Body of pancreas (tissue), 4 donors: Measurements from ENCODE around the gene TRH. TPM values are rescaled to one million over a fixed set of nuclear protein-coding genes. Genes with fewer than 3 reads are reported as not detected.

Experiments used
- ATAC-seq: fragments of 150-250 bp; one replicate; pipeline ENCODE4 v1.9.1; 2016
- DNase-seq, 4 donors: peaks; one replicate each; pipeline ENCODE4 v3.0.0-alpha.2; 2019
- H3K27ac ChIP-seq, 4 donors: fragments of 200-600 bp; sonication (generic); 1 replicate in 3 of 4; 2 replicates in 1 of 4; pipeline versions ENCODE4 v1.5.1 to v1.6.1; 2016 to 2019; ENCODE audit warnings: mild to moderate bottlenecking in 1 of 4, mixed read lengths in 1 of 4, moderate library complexity in 1 of 4
- H3K27me3 ChIP-seq, 2 donors: fragments of 200-600 bp; sonication (generic); one replicate each; pipeline ENCODE4 v1.6.0; 2016; ENCODE audit warnings: mild to moderate bottlenecking in 1 of 2
- H3K36me3 ChIP-seq, 2 donors: fragments of 200-600 bp; sonication (generic); replicated peaks in 1 of 2; 2 replicates each; pipeline ENCODE4 v1.5.1; 2016; ENCODE audit warnings: low read depth in 2 of 2; ENCODE audit not compliant: insufficient read depth in 1 of 2
- H3K4me1 ChIP-seq: fragments of 200-600 bp; sonication (generic); one replicate; pipeline ENCODE4 v1.6.0; 2016
- H3K4me3 ChIP-seq, 2 donors: fragments of 200-600 bp; sonication (generic); 1 replicate in 1 of 2; 2 replicates in 1 of 2; pipeline ENCODE4 v1.5.1; 2016 to 2019
- H3K9me3 ChIP-seq, 3 donors: fragments of 200-600 bp; sonication (generic); 1 replicate in 2 of 3; 2 replicates in 1 of 3; pipeline ENCODE4 v1.5.1; 2016
- POLR2A ChIP-seq, 3 donors: fragments of 450-650 bp; IDR thresholded peaks; one replicate each; pipeline ENCODE4 v1.6.1; 2016; ENCODE audit warnings: antibody characterized with exemption in 3 of 3, mild to moderate bottlenecking in 2 of 3
- WGBS, 2 donors: methylation state at CpG; one replicate each; pipeline ENCODE4 v1.1.5; 2017; 5-methylcytosine and 5-hydroxymethylcytosine counted together
- intact Hi-C: fragments of 100-400 bp; cut with DNase I; formaldehyde crosslinking; loops from one replicate; pipeline ENCODE4 v1.15.1; 2023
- total RNA-seq, 2 donors: library from RNA; depleted of rRNA; stranded (reverse); fragments of >200 nt; gene quantifications; one replicate each; pipeline ENCODE4 v1.1.0, GENCODE V29; 2016
- TF ChIP-seq, protein P1 (sequence below), 7 experiments: fragments of 450-650 bp in 4 of 7; fragments of 200-600 bp in 3 of 7; sonication (generic) in 3 of 7; IDR thresholded peaks; one replicate each; pipeline ENCODE4 v1.5.1; 2016 to 2019; ENCODE audit warnings: antibody characterized with exemption in 7 of 7

Gene TRH
- total RNA-seq, 2 donors from 2014 or later = not detected

DNA sequence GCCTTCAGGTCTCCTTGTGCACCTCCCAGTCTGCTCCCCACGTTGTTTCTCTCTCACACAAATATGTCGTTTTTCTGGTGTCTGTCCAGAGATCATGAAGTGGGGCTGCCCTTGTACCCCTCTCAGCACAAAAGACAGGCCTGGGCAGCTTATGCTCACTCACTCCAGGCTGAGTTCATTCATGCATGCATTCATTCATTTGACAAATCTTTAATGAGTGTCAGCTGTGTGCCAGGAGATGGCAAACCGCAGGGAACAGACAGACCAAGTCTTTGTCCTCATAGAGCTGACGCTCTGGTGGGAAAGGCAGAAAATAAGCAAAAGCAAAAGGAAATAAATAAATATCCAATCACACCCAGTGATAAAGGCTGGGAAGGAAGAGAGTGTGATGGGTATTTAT is 7.6 kb upstream of the TRH start:
- ATAC-seq = no peak
- 43 to 46% methylated on average over 4 of the region's 4 CpGs for WGBS, 2 donors
- TF ChIP-seq, protein P1, sequence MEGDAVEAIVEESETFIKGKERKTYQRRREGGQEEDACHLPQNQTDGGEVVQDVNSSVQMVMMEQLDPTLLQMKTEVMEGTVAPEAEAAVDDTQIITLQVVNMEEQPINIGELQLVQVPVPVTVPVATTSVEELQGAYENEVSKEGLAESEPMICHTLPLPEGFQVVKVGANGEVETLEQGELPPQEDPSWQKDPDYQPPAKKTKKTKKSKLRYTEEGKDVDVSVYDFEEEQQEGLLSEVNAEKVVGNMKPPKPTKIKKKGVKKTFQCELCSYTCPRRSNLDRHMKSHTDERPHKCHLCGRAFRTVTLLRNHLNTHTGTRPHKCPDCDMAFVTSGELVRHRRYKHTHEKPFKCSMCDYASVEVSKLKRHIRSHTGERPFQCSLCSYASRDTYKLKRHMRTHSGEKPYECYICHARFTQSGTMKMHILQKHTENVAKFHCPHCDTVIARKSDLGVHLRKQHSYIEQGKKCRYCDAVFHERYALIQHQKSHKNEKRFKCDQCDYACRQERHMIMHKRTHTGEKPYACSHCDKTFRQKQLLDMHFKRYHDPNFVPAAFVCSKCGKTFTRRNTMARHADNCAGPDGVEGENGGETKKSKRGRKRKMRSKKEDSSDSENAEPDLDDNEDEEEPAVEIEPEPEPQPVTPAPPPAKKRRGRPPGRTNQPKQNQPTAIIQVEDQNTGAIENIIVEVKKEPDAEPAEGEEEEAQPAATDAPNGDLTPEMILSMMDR (IDR thresholded peaks at IDR 0.05) = no peak
- no peak for TF ChIP-seq POLR2A (IDR thresholded peaks at IDR 0.05)

DNA sequence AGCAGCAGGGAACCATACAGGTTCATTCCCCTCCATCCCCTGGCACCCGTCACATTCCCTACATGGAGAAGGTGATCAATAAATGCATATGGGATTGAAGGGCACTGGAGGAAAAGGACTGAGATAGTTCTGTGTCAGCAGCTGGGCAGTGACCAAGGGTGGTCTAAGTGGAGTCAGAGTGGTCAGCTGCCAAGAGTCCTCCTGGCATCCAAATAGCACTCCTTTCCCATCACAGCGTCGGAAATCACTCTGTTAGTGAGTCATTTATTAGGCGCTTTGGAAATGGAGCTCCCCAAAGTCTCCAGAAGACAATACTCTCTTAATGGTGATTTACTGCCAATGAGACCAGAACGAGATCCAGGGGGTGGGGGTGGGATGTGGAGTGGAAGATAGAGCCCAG is 6.8 kb upstream of the TRH start:
- Histone ChIP-seq H3K4me1 (no peaks in the 10 kb centered on the region), H3K9me3 (no peaks in the 10 kb centered on the region), H3K27me3 (no peaks in the 10 kb centered on the region), H3K36me3 (no peaks in the 10 kb centered on the region), H3K4me3 (no peak overlapping the region), H3K27ac (no peak overlapping the region)
- TF ChIP-seq POLR2A (IDR thresholded peaks at IDR 0.05) = no peak
- TF ChIP-seq, protein P1 (IDR thresholded peaks at IDR 0.05) = no peak
- no peak for ATAC-seq
- DNase-seq = no peak
- WGBS, 2 donors = 62 to 71% methylated on average over 5 of the region's 5 CpGs
- intact Hi-C loops = no loop called here

More for the DNA sequence above, 7.6 kb upstream of the TRH start:
- no peak overlapping the region for H3K4me3 ChIP-seq
- no peaks in the 10 kb centered on the region for H3K4me1 ChIP-seq
- no peak overlapping the region for H3K27ac ChIP-seq
- no peaks in the 10 kb centered on the region for H3K27me3 ChIP-seq
- intact Hi-C loops = no loop called here
- DNase-seq = no peak
- H3K36me3 ChIP-seq = no peaks in the 10 kb centered on the region
- no peaks in the 10 kb centered on the region for H3K9me3 ChIP-seq

DNA sequence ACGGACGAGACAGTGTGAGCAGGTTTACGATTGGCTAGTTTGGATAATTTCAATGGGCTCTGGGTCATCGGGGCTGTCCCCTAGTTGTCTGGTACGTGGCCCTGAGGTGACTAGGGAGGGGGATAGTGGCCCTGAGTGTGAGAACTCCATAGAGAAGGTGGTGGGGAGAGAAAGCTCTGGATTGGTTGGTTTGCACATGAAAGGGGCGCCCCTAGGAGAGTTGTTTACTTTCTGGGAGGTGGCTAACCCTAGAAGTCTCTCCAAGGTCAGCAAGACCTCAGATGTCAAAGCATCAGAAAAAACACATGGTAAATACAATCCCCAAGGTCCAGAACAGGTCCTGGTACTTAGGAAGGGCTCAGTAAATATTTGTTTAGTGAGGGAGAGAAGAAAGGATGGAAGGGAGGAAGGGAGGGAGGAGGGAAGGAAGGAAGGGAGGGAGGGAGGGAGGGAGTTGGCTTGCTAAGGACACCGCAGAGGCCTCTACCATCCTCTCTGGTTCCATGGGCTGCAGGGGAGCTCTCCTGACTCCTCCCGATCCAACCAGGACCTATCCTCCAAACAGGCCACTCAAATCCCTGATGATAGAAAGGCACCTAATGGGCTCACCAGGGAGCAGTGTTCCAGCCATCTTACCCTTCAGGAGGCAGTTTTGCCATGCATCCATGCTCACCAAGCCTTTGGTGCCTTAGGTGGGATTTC is 3.0 kb upstream of the TRH start:
- TF ChIP-seq, protein P1 (IDR thresholded peaks at IDR 0.05) = no peak
- TF ChIP-seq POLR2A (IDR thresholded peaks at IDR 0.05) = no peak
- H3K36me3 ChIP-seq = no peaks in the 10 kb centered on the region
- ATAC-seq (no peak), DNase-seq (no peak)
- H3K4me1 ChIP-seq = peaks cover 19% of the 10 kb centered on the region
- H3K9me3 ChIP-seq = no peaks in the 10 kb centered on the region
- intact Hi-C loops = no loop called here
- H3K27me3 ChIP-seq = peaks cover 0 to 13% of the 10 kb centered on the region in 2 donors
- no peak overlapping the region for H3K27ac ChIP-seq
- H3K4me3 ChIP-seq = no peak overlapping the region
- 46% methylated on average over 8 of the region's 8 CpGs for WGBS, 2 donors

DNA sequence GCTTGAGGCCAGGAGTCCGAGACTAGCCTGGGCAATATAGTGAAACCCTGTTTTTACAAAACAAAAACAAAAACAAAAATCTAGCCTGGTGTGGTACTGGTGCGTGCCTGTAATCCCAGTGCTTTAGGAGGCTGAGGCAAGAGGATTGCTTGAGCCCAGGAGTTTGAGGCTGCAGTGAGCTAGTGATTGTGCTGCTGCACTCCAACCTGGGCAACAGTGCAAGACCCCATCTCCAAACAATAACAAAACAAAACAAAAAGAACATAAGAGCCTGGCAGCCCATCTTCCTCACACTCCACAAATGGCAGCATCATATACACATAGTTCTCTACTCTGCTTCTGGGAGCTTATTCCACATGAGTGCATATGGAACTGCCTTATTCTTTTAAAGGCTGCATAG is 2.2 kb upstream of the TRH start:
- H3K27me3 ChIP-seq = peaks cover 0 to 13% of the 10 kb centered on the region in 2 donors
- WGBS, 2 donors = 86 to 88% methylated on average over 2 of the region's 2 CpGs
- no peak for ATAC-seq
- intact Hi-C loops = no loop called here
- H3K36me3 ChIP-seq = no peaks in the 10 kb centered on the region
- no peak for DNase-seq
- H3K27ac ChIP-seq = no peak overlapping the region
- H3K9me3 ChIP-seq = no peaks in the 10 kb centered on the region
- H3K4me3 ChIP-seq = no peak overlapping the region
- H3K4me1 ChIP-seq = peaks cover 19% of the 10 kb centered on the region
- TF ChIP-seq, protein P1 (IDR thresholded peaks at IDR 0.05) = no peak
- TF ChIP-seq POLR2A (IDR thresholded peaks at IDR 0.05) = no peak
